Epithelial cell of proximal tubule (primary cell): ENCODE data around the gene CLSTN1. TPM values are rescaled to one million over a fixed set of nuclear protein-coding genes. Genes with fewer than 3 reads are reported as not detected.

Source experiments
- DNase-seq: peaks from one replicate; pipeline ENCODE4 v3.0.0-alpha.2; 2011; ENCODE audit warnings: low read depth
- H3K4me3 ChIP-seq: 2 replicates; pipeline ENCODE4 v1.5.1; 2011; ENCODE audit warnings: low read depth, mild to moderate bottlenecking, low read length
- total RNA-seq: library from RNA; depleted of rRNA; stranded (reverse); fragments of >200 nt; gene quantifications from 2 replicates; pipeline ENCODE4 v1.2.3, GENCODE V29; 2015
- TF ChIP-seq, protein P1 (sequence below): conservative IDR thresholded peaks from 2 replicates; pipeline ENCODE4 v1.5.1; 2012; ENCODE audit warnings: low read depth, mild to moderate bottlenecking, low read length

CLSTN1 gene
- total RNA-seq, 1 donor from 2014 or later, result 87.5 TPM

- TF ChIP-seq, protein P1, sequence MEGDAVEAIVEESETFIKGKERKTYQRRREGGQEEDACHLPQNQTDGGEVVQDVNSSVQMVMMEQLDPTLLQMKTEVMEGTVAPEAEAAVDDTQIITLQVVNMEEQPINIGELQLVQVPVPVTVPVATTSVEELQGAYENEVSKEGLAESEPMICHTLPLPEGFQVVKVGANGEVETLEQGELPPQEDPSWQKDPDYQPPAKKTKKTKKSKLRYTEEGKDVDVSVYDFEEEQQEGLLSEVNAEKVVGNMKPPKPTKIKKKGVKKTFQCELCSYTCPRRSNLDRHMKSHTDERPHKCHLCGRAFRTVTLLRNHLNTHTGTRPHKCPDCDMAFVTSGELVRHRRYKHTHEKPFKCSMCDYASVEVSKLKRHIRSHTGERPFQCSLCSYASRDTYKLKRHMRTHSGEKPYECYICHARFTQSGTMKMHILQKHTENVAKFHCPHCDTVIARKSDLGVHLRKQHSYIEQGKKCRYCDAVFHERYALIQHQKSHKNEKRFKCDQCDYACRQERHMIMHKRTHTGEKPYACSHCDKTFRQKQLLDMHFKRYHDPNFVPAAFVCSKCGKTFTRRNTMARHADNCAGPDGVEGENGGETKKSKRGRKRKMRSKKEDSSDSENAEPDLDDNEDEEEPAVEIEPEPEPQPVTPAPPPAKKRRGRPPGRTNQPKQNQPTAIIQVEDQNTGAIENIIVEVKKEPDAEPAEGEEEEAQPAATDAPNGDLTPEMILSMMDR, result no peak
- no peak for DNase-seq
- H3K4me3 ChIP-seq, result no peak overlapping the region
Measured at GRCh38 chr1:9787702-9788101, 36.1 kb downstream of the CLSTN1 start.

DNA sequence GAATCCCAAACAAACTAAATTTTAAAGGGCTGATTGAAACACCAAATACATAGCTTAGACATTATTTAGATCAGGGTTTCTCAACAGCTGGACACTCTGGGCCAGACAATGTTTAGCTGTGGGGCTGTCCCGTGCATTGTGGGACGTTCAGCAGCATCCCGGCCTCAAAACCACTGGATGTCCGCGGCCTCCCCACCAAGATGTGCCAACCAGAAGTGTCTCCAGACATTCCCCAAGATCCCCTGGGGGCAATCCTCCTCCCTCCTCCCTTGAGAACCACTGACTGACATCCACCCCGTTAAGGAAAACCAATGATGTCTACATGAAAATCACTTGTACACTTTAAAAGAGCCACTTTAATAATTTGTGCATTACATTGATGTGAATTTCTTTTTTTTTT, 38.4 kb downstream of the CLSTN1 start:
- TF ChIP-seq, protein P1, result no peak
- no peak for DNase-seq
- H3K4me3 ChIP-seq, result no peak overlapping the region

DNA sequence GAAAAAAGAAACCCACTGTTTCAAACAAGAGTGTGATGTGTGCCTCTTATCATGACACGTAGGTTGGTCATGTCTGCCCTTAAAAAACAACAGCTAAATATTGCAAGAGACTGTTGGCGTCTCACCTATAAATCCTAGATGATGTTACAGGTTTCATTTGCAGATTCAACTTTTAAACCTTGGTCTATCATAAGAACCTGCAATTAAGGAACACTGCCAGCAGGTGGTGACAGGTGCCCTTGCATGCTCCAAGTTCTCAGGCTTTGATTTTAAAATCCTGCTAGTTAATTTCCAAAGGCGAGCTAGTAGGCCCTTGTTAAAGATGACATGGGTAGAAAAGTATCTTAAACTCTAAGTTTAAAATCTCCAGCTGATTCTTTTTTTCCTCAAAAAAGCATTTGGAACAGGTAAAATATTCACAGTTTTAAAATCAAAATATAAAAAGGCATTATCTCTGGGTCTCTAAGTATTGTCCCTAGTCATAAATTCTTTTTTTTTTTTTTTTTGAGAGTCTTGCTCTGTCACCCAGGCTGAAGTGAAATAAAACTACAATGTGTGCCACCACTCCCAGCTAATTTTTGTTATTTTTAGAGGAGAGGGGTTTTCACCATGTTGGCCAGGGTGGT, 39.1 kb downstream of the CLSTN1 start:
- TF ChIP-seq, protein P1, result peak; percentile 90
- DNase-seq, result no peak
- H3K4me3 ChIP-seq, result no peak overlapping the region

DNA sequence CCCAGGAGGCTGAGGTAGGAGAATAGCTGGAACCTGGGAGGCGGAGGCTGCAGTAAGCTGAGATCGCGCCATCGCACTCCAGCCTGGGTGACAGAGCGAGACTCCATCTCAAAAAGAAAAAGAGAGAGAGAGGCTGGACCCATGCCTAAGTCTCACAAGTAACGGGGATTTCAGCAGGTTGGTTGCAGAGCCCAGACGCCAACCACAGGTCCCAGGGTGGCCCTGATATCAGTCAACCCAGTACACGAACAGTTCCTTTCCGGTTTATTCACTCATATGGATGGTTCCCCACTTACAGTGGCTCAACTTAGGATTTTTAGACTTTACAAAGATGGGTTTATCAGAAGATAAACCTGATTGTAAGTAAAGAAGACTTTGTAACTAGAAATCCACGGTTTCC, 40.9 kb downstream of the CLSTN1 start:
- TF ChIP-seq, protein P1, result no peak
- no peak for DNase-seq

DNA sequence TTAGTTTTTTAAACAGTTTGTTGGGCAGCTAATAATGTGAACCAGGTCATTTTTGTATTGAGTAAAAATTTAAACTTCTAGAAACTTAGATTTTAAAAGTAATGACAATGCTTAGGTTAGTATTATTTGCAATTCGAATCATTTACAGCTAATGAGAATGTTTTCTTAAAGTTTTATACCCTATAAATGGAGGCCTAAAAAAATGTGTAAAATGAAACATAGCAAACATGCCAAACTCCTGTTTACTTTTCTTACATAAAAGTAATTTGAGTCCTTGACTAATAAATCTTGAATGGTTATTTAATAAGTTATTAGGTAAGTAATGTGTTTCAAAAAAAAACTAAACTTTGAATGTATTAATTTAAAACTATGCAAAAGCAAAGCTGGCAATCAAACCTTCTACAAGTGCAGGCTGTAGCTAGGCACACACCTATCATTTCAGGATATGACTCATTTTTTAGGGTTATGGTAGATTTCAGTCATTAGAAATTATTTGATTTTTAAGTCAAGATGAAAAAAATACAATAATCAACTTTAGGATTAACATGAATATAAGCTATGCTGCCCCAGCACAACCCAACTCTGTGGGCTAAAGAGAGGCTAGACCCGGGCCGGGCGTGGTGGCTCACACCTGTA, 41.5 kb downstream of the CLSTN1 start:
- DNase-seq, result no peak
- no peak overlapping the region for H3K4me3 ChIP-seq
- TF ChIP-seq, protein P1, result no peak

More for the DNA sequence above, 40.9 kb downstream of the CLSTN1 start:
- no peak overlapping the region for H3K4me3 ChIP-seq

GRCh38 chr1:9780554-9781110, 43.1 kb downstream of the CLSTN1 start:
- TF ChIP-seq, protein P1, result no peak
- no peak overlapping the region for H3K4me3 ChIP-seq
- DNase-seq, result no peak

- TF ChIP-seq, protein P1, result no peak
- no peak overlapping the region for H3K4me3 ChIP-seq
- DNase-seq, result no peak
Measured at GRCh38 chr1:9778905-9779304, 44.9 kb downstream of the CLSTN1 start.
